Cardiac septum (tissue), 1 donor: ENCODE measurements around the gene BTC. TPM values are rescaled to one million over a fixed set of nuclear protein-coding genes. Genes with fewer than 3 reads are reported as not detected.
"Not testable (repeated sequence)": the region's sequence is repeated elsewhere in the genome, so short reads cannot be mapped to it uniquely, and the experiment has no call there.

Source experiments
- DNase-seq: peaks from one replicate; pipeline ENCODE4 v3.0.0-alpha.2; 2020; ENCODE audit warnings: low spot score
- intact Hi-C: fragments of 100-400 bp; cut with DNase I; formaldehyde crosslinking; loops from one replicate; pipeline ENCODE4 v1.14.0; 2022
- long read RNA-seq: library from polyadenylated mRNA; unstranded; transcript quantifications from one replicate; pipeline ENCODE4 v2.0.0, GENCODE V29; 2021
- total RNA-seq: library from RNA; stranded (reverse); fragmentation: NEBNext Ultra II Directional; extraction: Animal tissue kit (Norgen Biotek cat#: 25700); gene quantifications from one replicate; pipeline ENCODE4 v1.2.1, GENCODE V29; 2021
- donor health status: DM: no; HTN: no; CAD: no.

Gene BTC, protein sequence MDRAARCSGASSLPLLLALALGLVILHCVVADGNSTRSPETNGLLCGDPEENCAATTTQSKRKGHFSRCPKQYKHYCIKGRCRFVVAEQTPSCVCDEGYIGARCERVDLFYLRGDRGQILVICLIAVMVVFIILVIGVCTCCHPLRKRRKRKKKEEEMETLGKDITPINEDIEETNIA
- 0.35 TPM for total RNA-seq
- long read RNA-seq, partial matches to known transcripts = 0 of 1 reads
- long read RNA-seq, other reads (novel, unspliced or antisense) = 0 of 1 reads

DNA sequence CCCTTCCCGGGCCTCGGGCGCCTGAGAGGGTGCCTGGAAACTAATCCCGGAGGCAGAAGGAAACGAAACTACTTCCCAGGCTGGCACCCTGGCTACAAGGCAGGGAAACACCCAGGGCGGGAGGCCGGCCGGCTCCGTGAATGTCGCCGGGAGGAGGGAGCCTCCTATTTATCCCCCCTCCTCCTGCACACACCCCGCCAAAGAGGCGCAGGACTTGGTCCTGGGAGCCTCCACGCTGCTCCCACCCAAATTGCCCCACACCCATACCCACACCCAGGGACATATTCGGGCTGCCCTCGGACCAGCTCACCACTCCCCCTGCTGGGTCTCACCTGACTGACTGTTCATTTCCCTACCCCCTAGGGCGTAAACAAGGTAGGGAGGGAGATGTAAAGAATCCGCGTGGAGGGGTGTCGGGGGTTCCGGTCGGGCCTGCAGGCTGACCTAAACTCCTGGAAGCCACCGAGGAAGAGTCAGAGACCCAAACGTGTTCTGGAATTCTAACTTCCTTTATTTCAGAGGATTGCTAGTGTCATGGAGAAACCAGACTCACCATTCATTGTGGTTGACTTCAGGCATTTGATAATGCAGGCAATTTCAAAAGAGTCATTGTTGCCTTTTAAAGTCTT lies at the start of gene BTC:
Gene BTC, minus strand, starts transcription at position 142 of the 629 bp plus-strand sequence. CDS start 198 bp downstream, outside the sequence.
- intact Hi-C loops = no loop called here
- peak; percentile 74 for DNase-seq

DNA sequence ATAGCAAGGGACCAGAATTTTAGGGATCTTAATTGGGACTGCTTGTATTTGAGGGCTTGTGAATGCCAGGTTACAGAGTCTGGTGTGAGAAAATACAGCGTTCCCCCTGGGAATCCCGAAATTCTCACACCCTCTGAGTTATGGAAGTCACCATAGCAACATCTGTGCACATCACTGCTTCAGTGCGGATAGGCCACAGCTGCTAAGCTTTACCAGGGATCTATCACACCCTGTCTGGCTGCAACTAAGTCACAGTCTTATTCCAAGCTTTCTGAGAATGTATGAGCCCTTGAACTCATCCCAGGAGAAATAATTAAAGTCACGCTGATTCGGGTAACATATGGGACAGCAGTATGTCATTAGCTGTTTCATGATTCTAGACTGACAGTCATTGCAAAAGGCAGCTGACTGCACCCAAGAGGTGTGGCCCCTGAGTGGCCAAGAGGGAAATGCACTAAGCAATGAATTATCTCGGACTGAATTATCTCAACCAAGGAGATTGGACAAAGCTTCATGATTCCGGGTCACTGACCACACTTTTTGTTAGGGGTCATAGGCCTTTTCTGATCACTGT lies 46.7 kb upstream of the BTC start:
- no peak for DNase-seq
- intact Hi-C loops = no loop called here

DNA sequence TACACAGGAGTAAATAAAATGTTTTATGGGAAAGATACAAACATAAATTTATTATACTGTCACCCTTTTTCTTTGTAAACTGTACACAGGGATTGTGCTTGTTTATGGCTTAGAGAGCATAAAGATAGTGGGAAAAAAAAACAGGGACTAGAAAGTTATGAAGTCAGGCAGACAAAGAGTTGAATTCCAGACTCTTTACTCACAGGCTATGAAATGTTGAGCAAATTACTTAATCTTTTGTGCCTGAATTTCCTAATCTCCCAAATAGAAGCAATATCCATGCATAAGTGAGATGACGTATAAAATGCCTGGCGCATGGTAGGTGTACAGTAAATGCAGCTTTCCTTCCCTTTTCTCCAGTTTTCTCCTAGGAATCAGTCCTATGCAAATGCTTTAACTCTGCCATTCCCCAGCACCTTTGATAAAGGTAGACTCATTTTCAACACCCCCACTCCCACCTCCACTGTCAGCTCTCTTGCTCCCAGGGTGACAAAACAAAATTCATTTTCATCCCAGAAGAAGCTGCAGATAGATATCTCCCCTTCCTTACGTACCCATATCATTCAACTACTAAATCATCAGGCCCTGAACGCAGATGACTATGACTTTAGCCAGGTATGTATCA lies 44.5 kb upstream of the BTC start:
- no peak for DNase-seq
- intact Hi-C loops = no loop called here

DNA sequence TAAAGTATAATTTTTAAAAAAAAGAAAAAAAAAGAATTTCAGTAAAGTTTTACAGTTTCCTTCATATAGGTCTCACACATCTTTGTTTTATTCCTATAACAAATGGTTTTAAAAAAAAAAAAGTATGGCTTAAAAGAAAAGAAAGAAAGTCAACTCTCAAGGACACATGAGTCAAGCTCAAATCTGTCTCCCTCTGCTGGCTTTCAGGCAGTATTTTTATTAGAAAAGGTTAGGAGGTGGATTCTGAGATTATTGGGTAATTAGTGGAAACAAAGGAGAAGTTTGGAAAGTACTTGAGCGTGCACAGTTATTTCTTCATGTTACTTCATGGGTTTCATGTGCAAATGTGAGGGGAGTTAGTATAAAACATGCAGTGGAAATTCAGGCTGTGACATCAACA lies 36.6 kb upstream of the BTC start:
- no peak for DNase-seq
- intact Hi-C loops = no loop called here

DNA sequence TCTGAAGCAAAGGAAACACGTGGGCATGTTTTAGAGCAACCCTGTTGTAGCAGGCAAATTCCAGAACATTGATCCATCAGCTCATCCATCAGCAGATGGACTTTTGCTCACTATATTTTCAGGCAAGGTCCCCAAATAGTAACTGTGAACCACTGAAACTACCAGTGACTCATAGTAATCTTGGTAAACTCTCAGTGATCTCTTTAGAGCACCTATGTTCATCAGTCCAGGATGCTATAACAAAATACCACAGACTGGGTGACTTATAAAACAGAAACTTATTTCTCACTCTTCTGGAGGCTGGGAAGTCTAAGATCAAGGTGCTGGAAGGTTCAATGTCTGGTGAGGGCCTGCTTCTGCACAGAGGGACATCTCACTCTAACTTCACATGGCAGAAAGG lies 28.9 kb upstream of the BTC start:
- DNase-seq = no peak
- intact Hi-C loops = no loop called here

DNA sequence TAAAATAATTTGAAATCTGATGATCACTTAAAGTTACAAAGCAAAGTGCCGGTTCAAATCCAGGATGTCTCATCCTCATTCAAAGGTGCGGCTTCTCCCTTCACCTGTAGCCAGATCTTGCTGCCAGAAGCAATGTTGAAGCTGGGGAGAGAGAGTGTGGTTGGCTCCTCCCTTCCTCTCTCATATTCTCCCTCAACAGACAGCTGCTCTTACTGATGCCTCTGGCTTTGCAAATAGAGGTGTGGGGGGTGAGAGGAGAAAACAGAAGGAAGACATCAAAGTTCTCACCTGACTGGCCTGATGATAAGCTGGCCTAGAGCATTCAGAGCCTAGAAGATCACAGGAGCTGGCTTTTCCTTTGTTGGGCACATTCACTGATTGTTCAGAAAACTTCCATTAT lies 28.3 kb upstream of the BTC start:
- intact Hi-C loops = no loop called here

DNA sequence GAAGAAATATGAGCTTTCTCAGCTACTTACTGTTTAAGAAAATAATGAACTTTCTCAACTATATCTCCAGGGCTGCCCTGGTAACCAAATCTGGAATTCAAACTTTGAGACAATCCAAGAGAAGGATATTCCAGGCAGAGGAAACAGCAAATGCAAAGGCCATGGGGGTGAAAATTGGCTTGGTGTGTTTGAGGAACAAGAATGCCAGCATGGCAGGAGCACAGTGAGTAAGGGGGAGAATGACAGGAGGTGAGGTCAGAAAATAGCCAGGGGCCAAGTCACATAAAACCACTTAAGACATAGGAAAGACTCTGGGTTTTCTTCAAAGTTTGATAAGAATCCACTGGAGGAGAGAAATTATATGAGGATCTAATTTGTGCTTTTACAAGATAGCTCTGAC lies 27.2 kb upstream of the BTC start:
- DNase-seq = no peak
- intact Hi-C loops = no loop called here

More for the DNA sequence above, 28.3 kb upstream of the BTC start:
- no peak for DNase-seq

DNA sequence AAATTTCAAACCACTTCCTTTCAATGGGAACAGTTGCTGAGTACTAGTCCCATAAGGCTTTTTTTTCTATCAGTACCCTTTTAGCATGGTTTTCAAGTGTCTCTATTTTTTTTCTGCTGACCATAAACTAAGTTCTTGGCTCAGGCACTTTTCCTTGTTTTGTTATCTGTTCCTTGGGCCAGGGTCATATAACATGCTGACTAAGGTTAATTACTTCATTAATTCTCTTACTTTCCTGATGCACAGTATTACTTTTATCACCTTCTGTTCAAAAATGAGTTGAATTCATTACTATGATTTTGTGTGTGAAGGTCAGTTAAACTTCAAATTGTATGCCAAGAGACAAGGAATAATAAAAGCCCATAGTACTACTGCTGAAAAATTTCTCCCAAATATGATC lies 19.7 kb upstream of the BTC start:
- DNase-seq = no peak
- intact Hi-C loops = no loop called here

DNA sequence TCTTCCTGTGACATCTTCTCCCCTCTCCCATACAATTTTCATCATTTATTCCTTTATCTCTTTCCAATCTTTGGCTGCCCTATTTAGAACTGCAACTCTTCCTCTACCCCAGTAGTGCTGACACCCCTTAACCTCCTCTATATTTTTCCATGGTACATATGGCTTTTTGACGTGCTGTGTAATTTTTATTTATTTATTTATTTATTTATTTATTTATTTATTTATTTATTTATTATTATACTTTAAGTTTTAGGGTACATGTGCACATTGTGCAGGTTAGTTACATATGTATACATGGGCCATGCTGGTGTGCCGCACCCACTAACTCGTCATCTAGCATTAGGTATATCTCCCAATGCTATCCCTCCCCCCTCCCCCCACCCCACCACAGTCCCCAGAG lies 17.7 kb upstream of the BTC start:
- intact Hi-C loops, DNase-seq: not testable (repeated sequence)

DNA sequence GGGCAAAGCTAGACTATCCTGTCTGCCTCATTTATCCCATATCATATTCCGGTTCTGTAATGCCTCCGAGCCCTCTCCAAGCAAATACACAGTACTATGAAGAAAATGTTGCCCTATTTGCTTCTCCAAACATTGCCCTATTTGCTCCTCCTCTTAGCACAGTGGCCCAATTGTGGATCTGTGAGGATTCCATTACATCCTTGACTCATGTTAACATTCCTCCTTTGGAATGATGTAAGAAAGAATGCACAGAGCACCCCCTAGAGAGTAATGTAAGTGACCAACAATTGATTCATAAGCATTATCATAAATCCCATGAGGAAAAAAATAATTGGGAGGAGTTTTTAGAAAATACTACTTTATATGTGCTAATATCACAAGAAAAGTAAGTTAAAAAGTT lies 11.3 kb upstream of the BTC start:
- intact Hi-C loops = no loop called here
- no peak for DNase-seq

DNA sequence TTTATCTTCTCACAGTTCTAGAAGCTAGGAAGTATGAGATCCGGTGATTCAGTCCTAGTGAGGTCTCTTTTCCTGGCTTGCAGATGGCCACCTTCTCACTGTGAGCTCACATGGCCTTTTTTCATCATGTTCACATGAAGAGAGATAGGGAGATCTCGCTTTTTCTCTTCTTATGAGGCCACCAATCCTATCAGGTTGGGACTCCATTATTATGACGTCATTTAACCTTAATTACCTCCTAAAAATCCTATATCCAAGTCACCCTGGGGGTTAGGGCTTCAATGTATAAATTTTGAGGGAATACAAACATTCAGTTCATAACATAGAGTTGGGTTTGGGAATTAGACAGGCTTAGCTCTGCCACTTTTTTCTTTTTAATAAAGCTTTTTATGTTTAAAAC lies 6.0 kb upstream of the BTC start:
- DNase-seq = no peak
- intact Hi-C loops = no loop called here

DNA sequence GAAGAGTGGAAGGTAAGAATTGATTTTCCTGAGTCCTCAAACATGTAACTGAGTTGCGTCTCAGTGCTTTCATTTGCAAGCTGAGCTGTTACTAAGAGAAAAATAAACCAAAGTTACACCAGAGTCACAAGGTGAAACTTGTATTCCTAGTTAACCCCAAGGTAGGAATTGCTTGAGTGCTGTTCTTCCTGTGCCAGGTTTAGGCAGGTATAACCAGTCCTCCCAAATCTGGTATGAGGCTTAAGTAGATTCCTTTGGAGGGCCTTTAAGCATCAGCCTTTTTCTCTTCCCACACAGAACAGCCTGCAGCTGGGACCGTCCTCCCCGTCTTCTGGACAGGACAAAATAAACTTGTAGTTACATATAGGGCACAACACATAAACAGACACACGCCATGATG lies 2.3 kb upstream of the BTC start:
- no peak for DNase-seq

DNA sequence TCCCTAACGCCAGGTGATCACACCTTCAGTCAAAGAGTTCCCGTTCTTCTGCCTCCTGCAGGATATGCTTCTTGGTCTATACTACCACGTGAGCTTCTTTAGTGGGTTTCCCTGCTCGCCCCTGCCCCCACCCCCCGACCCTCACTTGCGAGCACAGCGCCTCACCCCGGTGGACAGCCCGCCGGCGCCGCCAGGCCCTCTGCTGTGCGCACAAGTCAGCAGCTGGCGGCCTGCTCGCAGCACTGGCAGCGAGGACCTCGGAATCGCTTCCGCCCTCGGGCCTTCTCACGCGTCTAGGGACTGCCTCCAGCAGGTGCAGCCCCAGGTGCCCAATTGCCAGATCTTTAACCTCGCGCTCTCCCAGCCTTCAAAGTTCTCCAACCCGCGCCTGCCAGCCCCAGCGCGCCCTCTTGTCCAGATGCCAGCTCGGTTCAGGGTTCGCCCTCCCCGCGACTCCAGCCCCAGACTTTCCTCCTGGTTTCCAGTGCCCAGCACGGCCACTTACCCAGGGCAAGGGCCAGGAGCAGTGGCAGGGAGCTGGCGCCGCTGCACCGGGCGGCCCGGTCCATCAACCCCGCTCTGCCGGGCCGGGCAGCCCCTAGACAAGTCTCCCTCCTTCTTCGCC lies 454 bp downstream of the BTC start:
- intact Hi-C loops = no loop called here
- DNase-seq = no peak

More for the DNA sequence above, 2.3 kb upstream of the BTC start:
- intact Hi-C loops = no loop called here

DNA sequence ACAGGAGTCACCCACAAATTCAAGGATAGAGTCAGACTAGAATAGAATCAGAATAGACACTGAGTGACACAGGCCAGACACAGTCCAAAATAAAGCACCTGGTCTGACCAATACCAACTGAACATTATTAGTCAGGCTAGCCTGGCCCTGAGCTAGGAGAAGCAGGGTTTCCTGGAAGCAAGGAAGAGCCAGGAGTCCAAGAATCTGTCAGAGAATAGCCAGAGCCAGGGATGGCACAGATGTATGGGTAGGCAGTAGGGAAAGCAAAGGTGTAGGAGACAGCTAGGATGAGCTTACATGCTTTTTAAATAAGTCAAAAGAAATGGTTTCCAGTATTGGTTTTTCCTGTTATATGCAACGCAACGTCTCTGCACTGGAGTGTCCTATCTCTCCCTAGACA lies 3.7 kb downstream of the BTC start:
- intact Hi-C loops = no loop called here
- DNase-seq = no peak

DNA sequence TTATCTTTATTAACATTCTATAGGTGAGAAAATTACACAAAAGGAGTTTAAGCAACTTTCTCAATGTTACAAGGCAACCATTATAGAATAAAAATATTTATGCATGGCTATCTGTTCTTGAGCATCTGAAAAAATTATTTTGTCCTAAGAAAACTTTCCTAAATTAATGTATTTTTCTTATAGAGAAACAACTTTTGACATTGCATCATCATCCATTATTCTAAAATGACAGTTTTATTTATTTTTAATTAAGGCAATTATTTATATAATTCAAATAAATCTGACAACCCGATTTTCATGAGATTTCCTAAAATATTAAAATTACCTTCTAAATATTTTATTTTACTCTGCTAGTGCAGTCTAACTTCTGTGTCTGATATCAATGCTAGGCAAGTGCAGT lies 4.8 kb downstream of the BTC start:
- intact Hi-C loops = no loop called here
- DNase-seq = no peak

DNA sequence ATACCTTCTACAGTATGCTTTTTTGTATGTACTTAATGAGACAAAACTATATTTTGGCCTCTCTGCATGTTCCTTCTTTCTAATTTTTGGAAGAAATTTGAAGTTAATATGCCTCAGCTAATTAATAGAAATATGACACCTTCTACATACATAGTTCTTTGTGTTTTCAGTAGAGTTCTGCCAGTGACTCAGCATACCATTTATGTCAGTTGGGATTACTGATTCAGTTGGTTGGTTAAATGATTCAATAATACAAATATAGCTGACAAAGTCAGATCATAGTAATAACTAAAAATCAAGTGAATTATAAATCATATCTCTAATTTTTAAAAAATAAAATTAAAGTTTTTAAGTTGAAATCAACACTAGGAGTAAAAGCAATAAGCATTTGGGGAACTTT lies 16.8 kb downstream of the BTC start:
- intact Hi-C loops = no loop called here
- no peak for DNase-seq

DNA sequence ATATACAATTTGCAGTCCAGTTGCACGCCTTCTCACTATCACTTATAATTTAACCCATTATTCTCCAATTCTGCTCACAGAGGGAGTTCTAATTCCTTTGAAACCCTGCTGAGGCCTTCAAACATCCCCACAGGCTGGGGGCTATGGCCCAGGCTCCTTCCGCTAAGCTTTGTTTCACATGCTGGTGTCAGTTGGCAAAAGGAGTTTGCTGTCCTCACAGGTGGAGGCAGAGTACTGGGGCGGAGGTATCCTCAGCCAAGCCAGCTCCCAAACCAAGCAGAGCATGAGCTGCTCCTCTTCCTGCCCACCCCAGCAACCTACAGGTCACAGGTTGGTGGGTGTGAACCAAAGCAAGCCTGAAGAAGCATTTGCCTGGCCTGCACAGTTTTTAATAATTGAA lies 21.5 kb downstream of the BTC start:
- intact Hi-C loops = no loop called here
- DNase-seq = no peak

DNA sequence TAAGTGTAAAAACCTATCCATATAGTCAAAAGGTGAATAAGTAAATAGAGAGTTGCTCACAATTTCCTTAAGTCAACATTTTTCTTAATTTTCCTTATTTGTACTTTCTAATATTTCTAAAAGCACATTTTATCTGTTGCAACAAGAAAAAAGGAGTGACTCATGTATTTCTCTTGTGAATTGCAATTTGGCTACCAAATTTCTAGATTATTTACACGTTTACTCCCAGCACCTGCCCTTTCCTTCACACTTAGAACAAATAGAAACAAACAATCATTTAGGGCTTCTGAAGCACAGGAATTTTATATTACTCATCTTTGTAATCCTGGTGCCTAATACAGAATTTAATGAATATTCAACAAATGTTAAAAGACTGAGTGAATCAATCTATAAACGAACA lies 22.2 kb downstream of the BTC start:
- intact Hi-C loops = no loop called here
- no peak for DNase-seq

DNA sequence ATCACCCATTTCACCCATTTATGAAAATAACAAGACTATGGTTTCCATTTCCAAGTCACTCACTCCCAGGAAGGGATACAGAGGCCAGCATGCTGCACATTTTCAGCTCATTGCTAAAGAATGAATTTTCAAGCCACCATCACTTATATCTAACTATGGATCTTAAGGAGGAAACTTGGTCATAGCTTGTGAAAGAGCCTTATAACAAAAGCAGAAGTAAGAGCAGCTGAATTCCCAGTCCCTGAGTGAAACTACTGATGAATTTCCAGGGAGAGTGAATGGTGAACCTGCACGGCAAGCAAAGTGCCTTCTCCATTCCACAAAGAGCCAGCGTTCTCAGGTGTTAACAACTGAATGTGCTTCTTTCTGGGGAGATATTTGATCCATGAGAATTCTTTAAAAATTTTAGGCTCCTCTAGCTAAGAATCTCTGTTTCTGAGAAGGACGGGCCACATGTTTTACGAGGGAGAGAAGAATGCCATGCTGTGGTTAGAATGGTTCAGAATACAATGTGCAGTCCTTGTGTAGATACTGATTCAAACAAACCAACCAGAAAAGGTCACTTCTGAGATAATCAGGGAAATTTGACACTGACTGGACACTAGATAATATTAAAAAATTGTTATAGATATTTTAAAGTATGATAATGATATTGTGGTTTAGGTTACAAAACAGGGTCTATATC lies 24.0 kb downstream of the BTC start:
- no peak for DNase-seq
- intact Hi-C loops = no loop called here
